Measurements from ENCODE around the gene HOXA5. TPM values are rescaled to one million over a fixed set of nuclear protein-coding genes. Genes with fewer than 3 reads are reported as not detected.

The HOXA5 gene
- total and polyA plus RNA-seq, 10 of the 15 experiments (the other 5 are each of a cell fraction or from before 2014, with no cell fraction given): 0.05 to 0.13 TPM; not detected in 8

- 76% methylated on average over 45 of the region's 45 CpGs for WGBS (ENCODE audit: insufficient coverage, insufficient replicate concordance, low lambda C conversion rate, missing lambda C conversion rate)
Observed at GRCh38 chr7:27115221-27116026, 28.1 kb downstream of the HOXA5 start.

More at GRCh38 chr7:27115221-27116026, 28.1 kb downstream of the HOXA5 start:
- DNase-seq (ENCODE audit: low read depth, low spot score) (no peak), FAIRE-seq (no peak), ATAC-seq (no peak)
- no peaks in the 10 kb centered on the region for H3K27me3 ChIP-seq (replicated peaks in 1 of 2; ENCODE audit: control insufficient read depth in 2 of 2, insufficient read depth in 2 of 2, low read length in 1 of 2)
- H3K36me3 ChIP-seq (ENCODE audit: control insufficient read depth in 2 of 2, insufficient read depth in 2 of 2, low read length in 1 of 2): no peaks in the 10 kb centered on the region
- ChIA-PET RAD21 (ENCODE audit: unreplicated experiment) (interaction anchor here (1.4 kb wide), 1 partner anchor 261 kb away, joined by 3 read pairs; no protein-coding TSS in a partner anchor), SMC1A (ENCODE audit: uncharacterized antibody, unreplicated experiment) (no interaction called here), CTCF (no interaction called here), POLR2A (no interaction called here)
- no peak for TF ChIP-seq PRDM15 (CRISPR knock-in tag; IDR thresholded peaks at IDR 0.05)
- TF ChIP-seq HDAC6 (IDR thresholded peaks at IDR 0.05; ENCODE audit: unreplicated experiment): no peak
- TF ChIP-seq ZNF687 (IDR thresholded peaks at IDR 0.05): no peak
- TF ChIP-seq TCF3 (IDR thresholded peaks at IDR 0.05; ENCODE audit: borderline replicate concordance, insufficient read depth, low read depth, low read length): no peak
- TF ChIP-seq FOXK2 (IDR thresholded peaks at IDR 0.05): no peak
- no peak for TF ChIP-seq PKNOX1 (IDR thresholded peaks at IDR 0.05)
- no peak for TF ChIP-seq TBL1XR1 (IDR thresholded peaks at IDR 0.05; ENCODE audit: low read depth, low read length)
- TF ChIP-seq SIN3A (IDR thresholded peaks at IDR 0.05; ENCODE audit: low read depth, low read length): no peak
- TF ChIP-seq POLR2AphosphoS2 (IDR thresholded peaks at IDR 0.05; ENCODE audit: low read depth, low read length): no peak
- no peak overlapping the region for H2AFZ ChIP-seq (ENCODE audit: control insufficient read depth, low read depth, low read length)
- BruUV-seq (replicated peaks): no TSS peak
- intact Hi-C loops (cut with micrococcal nuclease; ENCODE audit: unreplicated experiment): no loop called here
- H3K4me2 ChIP-seq (ENCODE audit: control insufficient read depth, insufficient read depth): no peak overlapping the region
- in situ Hi-C loops (cut with MboI): no loop called here
- H3K9me3 ChIP-seq (replicated peaks; ENCODE audit: control insufficient read depth, insufficient read depth, low read length): no peaks in the 10 kb centered on the region
- no peaks in the 10 kb centered on the region for H3K4me1 ChIP-seq (ENCODE audit: control insufficient read depth, insufficient read depth, low read length)
- no peaks in the 10 kb centered on the region; the same call in 1 of the 2 replicates for H4K20me1 ChIP-seq (ENCODE audit: control insufficient read depth, insufficient read depth)
- no peak overlapping the region for H3K27ac ChIP-seq (ENCODE audit: control insufficient read depth, insufficient read depth)
- no peak overlapping the region for H3K4me3 ChIP-seq
- H3K9ac ChIP-seq (ENCODE audit: control insufficient read depth, insufficient read depth, low read length): no peak overlapping the region
- H3K79me2 ChIP-seq (ENCODE audit: control insufficient read depth, insufficient read depth, low read length): no peaks in the 10 kb centered on the region
